Fibroblast of lung (primary cell): ENCODE data around the gene ABCA13. TPM values are rescaled to one million over a fixed set of nuclear protein-coding genes. Genes with fewer than 3 reads are reported as not detected.

Experiments used
- DNase-seq, 2 donors: peaks; one replicate each; pipeline versions ENCODE4 v3.0.0 to v3.0.0-alpha.2; 2010; ENCODE audit warnings: low read depth in 2 of 2
- H2AFZ ChIP-seq: 2 replicates; pipeline ENCODE4 v1.5.1; 2012; ENCODE audit warnings: low read length, control low read depth, inconsistent platforms
- H3K27ac ChIP-seq: 2 replicates; pipeline ENCODE4 v1.5.1; 2011; ENCODE audit warnings: low read length, control low read depth; ENCODE audit not compliant: insufficient read depth
- H3K27me3 ChIP-seq: 2 replicates; pipeline ENCODE4 v1.5.1; 2011; ENCODE audit warnings: mild to moderate bottlenecking, low read length; ENCODE audit not compliant: control insufficient read depth, insufficient read depth
- H3K36me3 ChIP-seq: 2 replicates; pipeline ENCODE4 v1.5.1; 2011; ENCODE audit warnings: low read length; ENCODE audit not compliant: control insufficient read depth, insufficient read depth
- H3K4me1 ChIP-seq: 2 replicates; pipeline ENCODE4 v1.5.1; 2011; ENCODE audit warnings: low read length; ENCODE audit not compliant: control insufficient read depth, insufficient read depth; ENCODE audit errors: extremely low read depth
- H3K4me2 ChIP-seq: 2 replicates; pipeline ENCODE4 v1.5.1; 2011; ENCODE audit warnings: low read length, control low read depth; ENCODE audit not compliant: insufficient read depth; ENCODE audit errors: extremely low read depth
- H3K4me3 ChIP-seq, 4 experiments: fragments of 200-600 bp in 1 of 4; sonication (generic) in 1 of 4; replicated peaks in 1 of 4; 2 replicates each; pipeline ENCODE4 v1.5.1; 2011 to 2016; ENCODE audit warnings: low read length in 4 of 4, low read depth in 3 of 4, mild to moderate bottlenecking in 3 of 4, control low read depth in 2 of 4, inconsistent platforms in 1 of 4, mixed read lengths in 1 of 4; ENCODE audit not compliant: insufficient read depth in 1 of 4; ENCODE audit errors: control extremely low read depth in 1 of 4
- H3K79me2 ChIP-seq: 2 replicates; pipeline ENCODE4 v1.5.1; 2012; ENCODE audit warnings: mild to moderate bottlenecking, low read length, inconsistent platforms; ENCODE audit not compliant: control insufficient read depth, insufficient read depth
- H3K9ac ChIP-seq: 2 replicates; pipeline ENCODE4 v1.5.1; 2011; ENCODE audit warnings: mild to moderate bottlenecking, low read length, control low read depth; ENCODE audit not compliant: insufficient read depth
- H3K9me3 ChIP-seq: 2 replicates; pipeline ENCODE4 v1.5.1; 2012; ENCODE audit warnings: low read depth, low read length; ENCODE audit not compliant: control insufficient read depth, insufficient read depth
- H4K20me1 ChIP-seq: 2 replicates; pipeline ENCODE4 v1.5.1; 2011; ENCODE audit warnings: low read length; ENCODE audit not compliant: control insufficient read depth, insufficient read depth; ENCODE audit errors: extremely low read depth
- EZH2 ChIP-seq: IDR thresholded peaks from 2 replicates; pipeline ENCODE4 v1.5.1; 2012; ENCODE audit warnings: low read length, control low read depth, mild to moderate bottlenecking; ENCODE audit errors: missing control alignments
- polyA plus RNA-seq, 2 donors: library from polyadenylated mRNA; depleted of rRNA in 1 of 2; stranded (reverse) in 1 of 2; unstranded in 1 of 2; fragments of >200 nt; gene quantifications; 2 replicates each; pipeline ENCODE4 v1.2.1, GENCODE V29; 2011 to 2012; ENCODE audit warnings: missing spikeins in 1 of 2
- total RNA-seq: library from RNA; depleted of rRNA; stranded (reverse); fragments of >200 nt; gene quantifications from 2 replicates; pipeline ENCODE4 v1.2.1, GENCODE V29; 2014
- TF ChIP-seq, protein P1 (sequence below), 2 donors: IDR thresholded peaks in 1 of 2; conservative IDR thresholded peaks in 1 of 2; 1 replicate in 1 of 2; 2 replicates in 1 of 2; pipeline ENCODE4 v1.5.1; 2011 to 2012; ENCODE audit warnings: low read length in 2 of 2, control low read depth in 1 of 2, inconsistent platforms in 1 of 2, low read depth in 1 of 2, mild to moderate bottlenecking in 1 of 2

The ABCA13 gene
- total and polyA plus RNA-seq, 2 donors (not counting 1 experiment from before 2014, with no cell fraction given): 0.08 to 10.9 TPM

GRCh38 chr7:48388911-48389310, 217.7 kb downstream of the ABCA13 start:
- Histone ChIP-seq H3K4me3 (no peak overlapping the region), H3K4me2 (no peak overlapping the region), H3K36me3 (no peaks in the 10 kb centered on the region), H3K4me1 (no peaks in the 10 kb centered on the region), H3K9me3 (no peaks in the 10 kb centered on the region), H3K27me3 (no peaks in the 10 kb centered on the region), H3K27ac (no peak overlapping the region), H4K20me1 (no peaks in the 10 kb centered on the region), H3K79me2 (no peaks in the 10 kb centered on the region), H2AFZ (no peak overlapping the region), H3K9ac (no peak overlapping the region)
- no peak for DNase-seq
- TF ChIP-seq, protein P1, sequence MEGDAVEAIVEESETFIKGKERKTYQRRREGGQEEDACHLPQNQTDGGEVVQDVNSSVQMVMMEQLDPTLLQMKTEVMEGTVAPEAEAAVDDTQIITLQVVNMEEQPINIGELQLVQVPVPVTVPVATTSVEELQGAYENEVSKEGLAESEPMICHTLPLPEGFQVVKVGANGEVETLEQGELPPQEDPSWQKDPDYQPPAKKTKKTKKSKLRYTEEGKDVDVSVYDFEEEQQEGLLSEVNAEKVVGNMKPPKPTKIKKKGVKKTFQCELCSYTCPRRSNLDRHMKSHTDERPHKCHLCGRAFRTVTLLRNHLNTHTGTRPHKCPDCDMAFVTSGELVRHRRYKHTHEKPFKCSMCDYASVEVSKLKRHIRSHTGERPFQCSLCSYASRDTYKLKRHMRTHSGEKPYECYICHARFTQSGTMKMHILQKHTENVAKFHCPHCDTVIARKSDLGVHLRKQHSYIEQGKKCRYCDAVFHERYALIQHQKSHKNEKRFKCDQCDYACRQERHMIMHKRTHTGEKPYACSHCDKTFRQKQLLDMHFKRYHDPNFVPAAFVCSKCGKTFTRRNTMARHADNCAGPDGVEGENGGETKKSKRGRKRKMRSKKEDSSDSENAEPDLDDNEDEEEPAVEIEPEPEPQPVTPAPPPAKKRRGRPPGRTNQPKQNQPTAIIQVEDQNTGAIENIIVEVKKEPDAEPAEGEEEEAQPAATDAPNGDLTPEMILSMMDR (conservative IDR thresholded peaks at IDR 0.05 in 1 of 2, IDR thresholded peaks at IDR 0.05 in 1 of 2; ENCODE audit: low read depth in 1 of 2, low read length in 2 of 2): no peak
- TF ChIP-seq EZH2: no peak

- peak; percentile 47 to 75 for DNase-seq
- H2AFZ ChIP-seq: no peak overlapping the region
- H4K20me1 ChIP-seq: no peaks in the 10 kb centered on the region
- H3K27me3 ChIP-seq: no peaks in the 10 kb centered on the region
- no peaks in the 10 kb centered on the region for H3K4me1 ChIP-seq
- H3K36me3 ChIP-seq: no peaks in the 10 kb centered on the region
- H3K9ac ChIP-seq: no peak overlapping the region
- no peak overlapping the region for H3K4me3 ChIP-seq
- H3K27ac ChIP-seq: no peak overlapping the region
- TF ChIP-seq, protein P1 (conservative IDR thresholded peaks at IDR 0.05 in 1 of 2, IDR thresholded peaks at IDR 0.05 in 1 of 2; ENCODE audit: low read depth in 1 of 2, low read length in 2 of 2): no peak
- TF ChIP-seq EZH2: no peak
- H3K4me2 ChIP-seq: no peak overlapping the region
- H3K79me2 ChIP-seq: no peaks in the 10 kb centered on the region
- H3K9me3 ChIP-seq: no peaks in the 10 kb centered on the region
These were observed 218.7 kb downstream of the ABCA13 start for GRCh38 chr7:48389977-48390376.

DNA sequence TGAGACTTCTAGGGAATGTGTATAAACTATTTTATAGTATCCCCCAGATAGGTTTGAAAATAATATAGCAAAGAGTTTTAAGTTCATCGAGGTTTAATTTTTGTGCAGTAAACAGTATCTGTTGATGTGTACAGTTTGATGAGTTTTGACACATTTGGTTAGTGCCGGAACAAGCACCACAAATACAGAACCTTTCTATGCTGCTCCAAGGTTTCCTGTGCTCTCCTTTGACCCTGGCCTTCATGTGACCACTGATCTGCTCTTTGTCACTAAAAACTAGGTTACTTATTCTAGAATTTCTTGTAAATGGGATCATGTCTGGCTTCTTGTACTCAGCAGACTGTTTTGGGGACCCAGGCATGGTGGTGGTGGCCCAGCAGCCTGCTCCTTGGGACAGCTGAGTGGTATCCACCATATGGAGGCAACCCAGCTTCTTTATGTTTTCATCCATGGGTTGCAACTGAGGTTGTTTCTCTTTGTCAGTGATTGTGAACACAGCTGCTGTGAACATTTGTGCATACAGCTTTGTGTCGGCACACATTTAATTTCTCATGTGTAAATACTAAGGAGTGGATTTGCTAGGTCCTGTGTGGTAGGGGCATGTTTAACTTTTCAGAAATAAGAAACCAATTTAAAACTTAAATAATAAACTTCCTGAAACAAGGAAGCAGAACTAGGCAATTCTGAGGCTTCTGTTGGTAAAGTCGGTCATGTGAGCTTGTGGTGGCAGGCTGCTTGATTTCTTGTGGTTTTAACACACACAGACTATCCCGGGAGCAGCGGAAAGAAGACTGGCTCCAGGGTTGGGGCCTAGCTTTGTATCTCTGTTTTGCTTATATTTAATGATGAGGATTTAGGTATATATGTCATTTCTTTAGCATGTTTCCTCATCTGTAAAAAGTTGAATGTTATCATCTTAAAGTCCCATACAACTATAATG, 219.4 kb downstream of the ABCA13 start:
- H3K27me3 ChIP-seq: no peaks in the 10 kb centered on the region
- H3K4me2 ChIP-seq: no peak overlapping the region
- no peak overlapping the region for H3K9ac ChIP-seq
- no peak for TF ChIP-seq EZH2
- TF ChIP-seq, protein P1 (conservative IDR thresholded peaks at IDR 0.05 in 1 of 2, IDR thresholded peaks at IDR 0.05 in 1 of 2; ENCODE audit: low read depth in 1 of 2, low read length in 2 of 2): no peak
- H3K36me3 ChIP-seq: no peaks in the 10 kb centered on the region
- H2AFZ ChIP-seq: no peak overlapping the region
- no peaks in the 10 kb centered on the region for H4K20me1 ChIP-seq
- DNase-seq: no peak
- no peaks in the 10 kb centered on the region for H3K79me2 ChIP-seq
- no peaks in the 10 kb centered on the region for H3K4me1 ChIP-seq
- H3K9me3 ChIP-seq: no peaks in the 10 kb centered on the region
- no peak overlapping the region for H3K4me3 ChIP-seq
- no peak overlapping the region for H3K27ac ChIP-seq
